ENCODE results near the gene PRR5L. TPM values are rescaled to one million over a fixed set of nuclear protein-coding genes. Genes with fewer than 3 reads are reported as not detected.

The PRR5L gene
- total and polyA plus RNA-seq, 2 experiments from 2014 or later: 3.1 to 8.9 TPM

GRCh38 chr11:36498721-36499120 lies 202.6 kb downstream of the PRR5L start:
- no peaks in the 10 kb centered on the region for H3K27me3 Mint-ChIP-seq (ENCODE audit: insufficient read depth, low read depth, poor library complexity)
- Histone ChIP-seq H3K36me3 (ENCODE audit: insufficient read depth) (peaks cover 14% of the 10 kb centered on the region; the same call in 1 of the 2 replicates), H3K9me2 (ENCODE audit: insufficient read depth) (no peaks in the 10 kb centered on the region), H3K4me1 (ENCODE audit: insufficient read depth) (no peaks in the 10 kb centered on the region), H3K4me3 (no peak overlapping the region), H4K20me1 (replicated peaks; ENCODE audit: insufficient read depth) (no peaks in the 10 kb centered on the region; the same call in 1 of the 2 replicates), H2AFZ (no peak overlapping the region), H3F3A (replicated peaks; ENCODE audit: low read depth) (no peaks in the 10 kb centered on the region), H3K79me2 (replicated peaks; ENCODE audit: insufficient read depth) (no peaks in the 10 kb centered on the region), H3K4me2 (no peak overlapping the region), H3K27ac (ENCODE audit: low read depth) (no peak overlapping the region), H3K27me3 (ENCODE audit: insufficient read depth) (no peaks in the 10 kb centered on the region)
- H3K27ac Mint-ChIP-seq: no peak overlapping the region
- no peak for DNase-seq (ENCODE audit: low spot score)
- H3K36me3 Mint-ChIP-seq (ENCODE audit: low read depth): peaks cover 6% of the 10 kb centered on the region; the same call in 2 of the 3 replicates
- TF ChIP-seq, protein P1, sequence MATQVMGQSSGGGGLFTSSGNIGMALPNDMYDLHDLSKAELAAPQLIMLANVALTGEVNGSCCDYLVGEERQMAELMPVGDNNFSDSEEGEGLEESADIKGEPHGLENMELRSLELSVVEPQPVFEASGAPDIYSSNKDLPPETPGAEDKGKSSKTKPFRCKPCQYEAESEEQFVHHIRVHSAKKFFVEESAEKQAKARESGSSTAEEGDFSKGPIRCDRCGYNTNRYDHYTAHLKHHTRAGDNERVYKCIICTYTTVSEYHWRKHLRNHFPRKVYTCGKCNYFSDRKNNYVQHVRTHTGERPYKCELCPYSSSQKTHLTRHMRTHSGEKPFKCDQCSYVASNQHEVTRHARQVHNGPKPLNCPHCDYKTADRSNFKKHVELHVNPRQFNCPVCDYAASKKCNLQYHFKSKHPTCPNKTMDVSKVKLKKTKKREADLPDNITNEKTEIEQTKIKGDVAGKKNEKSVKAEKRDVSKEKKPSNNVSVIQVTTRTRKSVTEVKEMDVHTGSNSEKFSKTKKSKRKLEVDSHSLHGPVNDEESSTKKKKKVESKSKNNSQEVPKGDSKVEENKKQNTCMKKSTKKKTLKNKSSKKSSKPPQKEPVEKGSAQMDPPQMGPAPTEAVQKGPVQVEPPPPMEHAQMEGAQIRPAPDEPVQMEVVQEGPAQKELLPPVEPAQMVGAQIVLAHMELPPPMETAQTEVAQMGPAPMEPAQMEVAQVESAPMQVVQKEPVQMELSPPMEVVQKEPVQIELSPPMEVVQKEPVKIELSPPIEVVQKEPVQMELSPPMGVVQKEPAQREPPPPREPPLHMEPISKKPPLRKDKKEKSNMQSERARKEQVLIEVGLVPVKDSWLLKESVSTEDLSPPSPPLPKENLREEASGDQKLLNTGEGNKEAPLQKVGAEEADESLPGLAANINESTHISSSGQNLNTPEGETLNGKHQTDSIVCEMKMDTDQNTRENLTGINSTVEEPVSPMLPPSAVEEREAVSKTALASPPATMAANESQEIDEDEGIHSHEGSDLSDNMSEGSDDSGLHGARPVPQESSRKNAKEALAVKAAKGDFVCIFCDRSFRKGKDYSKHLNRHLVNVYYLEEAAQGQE (IDR thresholded peaks at IDR 0.05; ENCODE audit: unreplicated experiment): no peak
- TF ChIP-seq ZNF114 (CRISPR knock-in tag; IDR thresholded peaks at IDR 0.05) (no peak), ZNF331 (CRISPR knock-in tag; IDR thresholded peaks at IDR 0.05; ENCODE audit: low read depth) (no peak)
- no peaks in the 10 kb centered on the region for H3K4me1 Mint-ChIP-seq
- no peak overlapping the region for H3K4me3 Mint-ChIP-seq
- H3K9me3 Mint-ChIP-seq: no peaks in the 10 kb centered on the region
- no peak for ATAC-seq

DNA sequence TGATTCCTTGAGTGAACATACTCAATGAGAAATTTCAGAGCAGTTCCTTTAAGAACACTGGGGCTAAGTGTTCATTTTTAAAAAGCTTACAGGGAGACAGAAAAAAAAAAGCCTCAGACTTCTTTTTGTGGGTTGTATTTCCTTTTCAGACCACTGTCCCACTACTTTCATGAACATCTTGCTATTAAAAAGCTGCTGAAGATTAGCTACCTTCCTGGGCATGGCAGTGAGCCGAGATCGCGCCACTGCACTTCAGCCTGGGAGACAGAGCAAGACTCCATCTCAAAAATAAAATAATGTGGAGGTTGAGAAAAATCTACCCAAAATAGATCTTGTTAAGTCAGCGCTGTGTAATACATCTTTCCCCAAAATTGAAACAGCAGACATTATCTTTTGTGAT lies 203.2 kb downstream of the PRR5L start:
- Histone ChIP-seq H3K36me3 (ENCODE audit: insufficient read depth) (peaks cover 14% of the 10 kb centered on the region; the same call in 1 of the 2 replicates), H3K4me3 (no peak overlapping the region), H3K27ac (ENCODE audit: low read depth) (no peak overlapping the region), H3K27me3 (ENCODE audit: insufficient read depth) (no peaks in the 10 kb centered on the region), H3K79me2 (replicated peaks; ENCODE audit: insufficient read depth) (no peaks in the 10 kb centered on the region), H4K20me1 (replicated peaks; ENCODE audit: insufficient read depth) (peaks cover 2% of the 10 kb centered on the region), H3K4me2 (no peak overlapping the region), H3K9me2 (ENCODE audit: insufficient read depth) (no peaks in the 10 kb centered on the region), H2AFZ (no peak overlapping the region), H3F3A (replicated peaks; ENCODE audit: low read depth) (no peaks in the 10 kb centered on the region), H3K4me1 (ENCODE audit: insufficient read depth) (no peaks in the 10 kb centered on the region)
- Mint-ChIP-seq H3K9me3 (no peaks in the 10 kb centered on the region), H3K36me3 (ENCODE audit: low read depth) (peaks cover 6% of the 10 kb centered on the region; the same call in 2 of the 3 replicates), H3K27ac (no peak overlapping the region), H3K27me3 (ENCODE audit: insufficient read depth, low read depth, poor library complexity) (no peaks in the 10 kb centered on the region), H3K4me1 (no peaks in the 10 kb centered on the region), H3K4me3 (no peak overlapping the region)
- DNase-seq (ENCODE audit: low spot score): no peak
- ATAC-seq: no peak
- TF ChIP-seq, protein P2, sequence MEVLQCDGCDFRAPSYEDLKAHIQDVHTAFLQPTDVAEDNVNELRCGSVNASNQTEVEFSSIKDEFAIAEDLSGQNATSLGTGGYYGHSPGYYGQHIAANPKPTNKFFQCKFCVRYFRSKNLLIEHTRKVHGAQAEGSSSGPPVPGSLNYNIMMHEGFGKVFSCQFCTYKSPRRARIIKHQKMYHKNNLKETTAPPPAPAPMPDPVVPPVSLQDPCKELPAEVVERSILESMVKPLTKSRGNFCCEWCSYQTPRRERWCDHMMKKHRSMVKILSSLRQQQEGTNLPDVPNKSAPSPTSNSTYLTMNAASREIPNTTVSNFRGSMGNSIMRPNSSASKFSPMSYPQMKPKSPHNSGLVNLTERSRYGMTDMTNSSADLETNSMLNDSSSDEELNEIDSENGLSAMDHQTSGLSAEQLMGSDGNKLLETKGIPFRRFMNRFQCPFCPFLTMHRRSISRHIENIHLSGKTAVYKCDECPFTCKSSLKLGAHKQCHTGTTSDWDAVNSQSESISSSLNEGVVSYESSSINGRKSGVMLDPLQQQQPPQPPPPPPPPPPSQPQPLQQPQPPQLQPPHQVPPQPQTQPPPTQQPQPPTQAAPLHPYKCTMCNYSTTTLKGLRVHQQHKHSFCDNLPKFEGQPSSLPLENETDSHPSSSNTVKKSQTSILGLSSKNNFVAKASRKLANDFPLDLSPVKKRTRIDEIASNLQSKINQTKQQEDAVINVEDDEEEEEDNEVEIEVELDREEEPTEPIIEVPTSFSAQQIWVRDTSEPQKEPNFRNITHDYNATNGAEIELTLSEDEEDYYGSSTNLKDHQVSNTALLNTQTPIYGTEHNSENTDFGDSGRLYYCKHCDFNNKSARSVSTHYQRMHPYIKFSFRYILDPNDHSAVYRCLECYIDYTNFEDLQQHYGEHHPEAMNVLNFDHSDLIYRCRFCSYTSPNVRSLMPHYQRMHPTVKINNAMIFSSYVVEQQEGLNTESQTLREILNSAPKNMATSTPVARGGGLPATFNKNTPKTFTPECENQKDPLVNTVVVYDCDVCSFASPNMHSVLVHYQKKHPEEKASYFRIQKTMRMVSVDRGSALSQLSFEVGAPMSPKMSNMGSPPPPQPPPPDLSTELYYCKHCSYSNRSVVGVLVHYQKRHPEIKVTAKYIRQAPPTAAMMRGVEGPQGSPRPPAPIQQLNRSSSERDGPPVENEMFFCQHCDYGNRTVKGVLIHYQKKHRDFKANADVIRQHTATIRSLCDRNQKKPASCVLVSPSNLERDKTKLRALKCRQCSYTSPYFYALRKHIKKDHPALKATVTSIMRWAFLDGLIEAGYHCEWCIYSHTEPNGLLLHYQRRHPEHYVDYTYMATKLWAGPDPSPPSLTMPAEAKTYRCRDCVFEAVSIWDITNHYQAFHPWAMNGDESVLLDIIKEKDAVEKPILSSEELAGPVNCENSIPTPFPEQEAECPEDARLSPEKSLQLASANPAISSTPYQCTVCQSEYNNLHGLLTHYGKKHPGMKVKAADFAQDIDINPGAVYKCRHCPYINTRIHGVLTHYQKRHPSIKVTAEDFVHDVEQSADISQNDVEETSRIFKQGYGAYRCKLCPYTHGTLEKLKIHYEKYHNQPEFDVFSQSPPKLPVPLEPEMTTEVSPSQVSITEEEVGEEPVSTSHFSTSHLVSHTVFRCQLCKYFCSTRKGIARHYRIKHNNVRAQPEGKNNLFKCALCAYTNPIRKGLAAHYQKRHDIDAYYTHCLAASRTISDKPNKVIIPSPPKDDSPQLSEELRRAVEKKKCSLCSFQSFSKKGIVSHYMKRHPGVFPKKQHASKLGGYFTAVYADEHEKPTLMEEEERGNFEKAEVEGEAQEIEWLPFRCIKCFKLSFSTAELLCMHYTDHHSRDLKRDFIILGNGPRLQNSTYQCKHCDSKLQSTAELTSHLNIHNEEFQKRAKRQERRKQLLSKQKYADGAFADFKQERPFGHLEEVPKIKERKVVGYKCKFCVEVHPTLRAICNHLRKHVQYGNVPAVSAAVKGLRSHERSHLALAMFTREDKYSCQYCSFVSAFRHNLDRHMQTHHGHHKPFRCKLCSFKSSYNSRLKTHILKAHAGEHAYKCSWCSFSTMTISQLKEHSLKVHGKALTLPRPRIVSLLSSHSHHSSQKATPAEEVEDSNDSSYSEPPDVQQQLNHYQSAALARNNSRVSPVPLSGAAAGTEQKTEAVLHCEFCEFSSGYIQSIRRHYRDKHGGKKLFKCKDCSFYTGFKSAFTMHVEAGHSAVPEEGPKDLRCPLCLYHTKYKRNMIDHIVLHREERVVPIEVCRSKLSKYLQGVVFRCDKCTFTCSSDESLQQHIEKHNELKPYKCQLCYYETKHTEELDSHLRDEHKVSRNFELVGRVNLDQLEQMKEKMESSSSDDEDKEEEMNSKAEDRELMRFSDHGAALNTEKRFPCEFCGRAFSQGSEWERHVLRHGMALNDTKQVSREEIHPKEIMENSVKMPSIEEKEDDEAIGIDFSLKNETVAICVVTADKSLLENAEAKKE (CRISPR knock-in tag; IDR thresholded peaks at IDR 0.05): no peak
- TF ChIP-seq ETS1 (IDR thresholded peaks at IDR 0.05) (no peak), NANOG (IDR thresholded peaks at IDR 0.05; ENCODE audit: borderline replicate concordance) (no peak), ZNF114 (CRISPR knock-in tag; IDR thresholded peaks at IDR 0.05) (no peak), EZH2phosphoT487 (IDR thresholded peaks at IDR 0.05; ENCODE audit: unreplicated experiment) (no peak)
- TF ChIP-seq, protein P1 (IDR thresholded peaks at IDR 0.05; ENCODE audit: unreplicated experiment): no peak

All from GM23338 (cell line).